AG09309 (cell line): Measurements from ENCODE around the gene USP37.

Experiments
- DNase-seq: peaks from one replicate; pipeline ENCODE4 v3.0.0-alpha.2; 2010; ENCODE audit warnings: low read depth
- H3K4me3 ChIP-seq: 2 replicates; pipeline ENCODE4 v1.5.1; 2011; ENCODE audit warnings: mild to moderate bottlenecking, low read depth, low read length, moderate library complexity; ENCODE audit not compliant: control insufficient read depth
- TF ChIP-seq, protein P1 (sequence below): IDR thresholded peaks from 2 replicates; pipeline ENCODE4 v1.5.1; 2011; ENCODE audit warnings: mild to moderate bottlenecking, low read depth, low read length, inconsistent platforms; ENCODE audit not compliant: insufficient read depth, control insufficient read depth; ENCODE audit errors: missing control alignments

Gene USP37

DNA sequence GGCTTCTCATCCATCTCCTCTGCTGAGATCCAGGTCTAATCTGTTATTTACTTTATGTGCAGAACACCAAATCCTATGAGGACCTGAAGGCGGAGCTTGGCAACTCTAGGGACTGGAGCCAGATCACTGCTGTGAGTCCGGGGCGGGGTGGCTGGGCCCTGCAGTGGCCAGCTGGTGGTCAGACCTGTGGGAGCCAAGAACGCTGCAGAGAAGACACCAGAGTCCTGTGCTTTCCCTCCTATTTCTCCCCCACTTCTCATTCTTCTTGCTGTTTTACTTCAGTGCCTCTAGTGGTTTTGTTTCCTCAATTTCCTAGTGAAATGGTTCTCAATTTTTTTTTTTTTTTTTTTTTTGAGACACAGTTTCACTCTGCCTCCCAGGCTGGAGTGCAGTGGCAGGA, 129.6 kb downstream of the USP37 start:
- TF ChIP-seq, protein P1, sequence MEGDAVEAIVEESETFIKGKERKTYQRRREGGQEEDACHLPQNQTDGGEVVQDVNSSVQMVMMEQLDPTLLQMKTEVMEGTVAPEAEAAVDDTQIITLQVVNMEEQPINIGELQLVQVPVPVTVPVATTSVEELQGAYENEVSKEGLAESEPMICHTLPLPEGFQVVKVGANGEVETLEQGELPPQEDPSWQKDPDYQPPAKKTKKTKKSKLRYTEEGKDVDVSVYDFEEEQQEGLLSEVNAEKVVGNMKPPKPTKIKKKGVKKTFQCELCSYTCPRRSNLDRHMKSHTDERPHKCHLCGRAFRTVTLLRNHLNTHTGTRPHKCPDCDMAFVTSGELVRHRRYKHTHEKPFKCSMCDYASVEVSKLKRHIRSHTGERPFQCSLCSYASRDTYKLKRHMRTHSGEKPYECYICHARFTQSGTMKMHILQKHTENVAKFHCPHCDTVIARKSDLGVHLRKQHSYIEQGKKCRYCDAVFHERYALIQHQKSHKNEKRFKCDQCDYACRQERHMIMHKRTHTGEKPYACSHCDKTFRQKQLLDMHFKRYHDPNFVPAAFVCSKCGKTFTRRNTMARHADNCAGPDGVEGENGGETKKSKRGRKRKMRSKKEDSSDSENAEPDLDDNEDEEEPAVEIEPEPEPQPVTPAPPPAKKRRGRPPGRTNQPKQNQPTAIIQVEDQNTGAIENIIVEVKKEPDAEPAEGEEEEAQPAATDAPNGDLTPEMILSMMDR: no peak
- no peak for DNase-seq
- H3K4me3 ChIP-seq: no peak overlapping the region

GRCh38 chr2:218437969-218438368, 130.2 kb downstream of the USP37 start:
- TF ChIP-seq, protein P1: no peak
- no peak for DNase-seq
- no peak overlapping the region for H3K4me3 ChIP-seq

DNA sequence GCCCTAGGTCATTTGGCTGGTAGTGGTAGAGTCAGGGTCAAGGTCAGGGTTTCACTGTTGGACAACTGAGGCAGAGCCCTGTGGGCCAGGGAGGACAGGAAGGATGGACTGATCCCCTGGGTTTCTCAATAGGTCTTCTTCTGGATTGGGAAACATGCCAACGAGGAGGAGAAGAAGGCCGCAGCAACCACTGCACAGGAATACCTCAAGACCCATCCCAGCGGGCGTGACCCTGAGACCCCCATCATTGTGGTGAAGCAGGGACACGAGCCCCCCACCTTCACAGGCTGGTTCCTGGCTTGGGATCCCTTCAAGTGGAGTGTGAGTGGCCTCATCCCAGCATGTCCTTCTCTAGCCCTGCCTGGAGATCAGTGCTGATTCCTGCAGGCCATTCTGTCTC, 131.2 kb downstream of the USP37 start:
- TF ChIP-seq, protein P1: no peak
- no peak overlapping the region for H3K4me3 ChIP-seq
- no peak for DNase-seq

DNA sequence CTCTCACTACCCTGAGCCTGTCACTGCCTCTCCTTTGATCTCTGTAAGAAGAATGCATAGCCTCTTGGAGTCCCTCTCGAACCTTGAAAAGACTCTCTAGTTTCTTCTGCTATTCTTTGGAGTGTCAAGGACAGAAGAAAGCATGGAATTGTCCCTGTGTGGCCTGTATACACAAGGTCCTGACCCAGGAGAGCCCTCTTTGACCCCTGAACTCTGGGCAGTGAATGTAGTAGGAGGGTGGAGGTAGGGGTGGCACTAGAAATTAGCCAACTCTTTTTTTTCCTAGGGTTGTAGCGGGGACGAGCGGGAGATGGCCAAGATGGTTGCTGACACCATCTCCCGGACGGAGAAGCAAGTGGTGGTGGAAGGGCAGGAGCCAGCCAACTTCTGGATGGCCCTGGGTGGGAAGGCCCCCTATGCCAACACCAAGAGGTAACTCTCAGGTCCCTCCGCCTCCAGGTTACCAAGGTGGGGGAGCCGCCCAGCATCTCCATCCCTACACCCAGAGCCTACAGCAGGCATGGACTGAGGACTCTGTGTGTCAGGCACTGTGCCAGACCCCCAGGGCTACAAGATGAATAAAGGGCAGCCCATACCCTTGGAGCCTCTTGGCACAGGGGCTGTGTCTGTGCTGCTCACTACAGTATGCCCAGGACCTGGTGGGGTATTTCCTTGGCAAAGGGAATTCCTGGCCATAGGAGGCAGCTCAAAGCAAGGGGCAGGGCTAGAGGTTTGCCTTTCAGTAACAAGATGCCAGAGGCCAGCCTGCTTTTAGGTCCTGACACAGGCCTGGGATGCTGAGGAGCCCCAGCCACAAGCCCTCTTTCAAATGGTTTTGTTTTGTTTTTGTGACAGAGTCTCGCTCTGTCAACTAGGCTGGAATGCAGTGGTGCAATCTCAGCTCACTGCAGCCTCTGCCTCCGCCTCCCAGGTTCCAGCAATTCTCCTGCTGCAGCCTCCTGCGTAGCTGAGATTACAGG, 132.9 kb downstream of the USP37 start:
- no peak for DNase-seq
- H3K4me3 ChIP-seq: no peak overlapping the region
- TF ChIP-seq, protein P1: no peak

DNA sequence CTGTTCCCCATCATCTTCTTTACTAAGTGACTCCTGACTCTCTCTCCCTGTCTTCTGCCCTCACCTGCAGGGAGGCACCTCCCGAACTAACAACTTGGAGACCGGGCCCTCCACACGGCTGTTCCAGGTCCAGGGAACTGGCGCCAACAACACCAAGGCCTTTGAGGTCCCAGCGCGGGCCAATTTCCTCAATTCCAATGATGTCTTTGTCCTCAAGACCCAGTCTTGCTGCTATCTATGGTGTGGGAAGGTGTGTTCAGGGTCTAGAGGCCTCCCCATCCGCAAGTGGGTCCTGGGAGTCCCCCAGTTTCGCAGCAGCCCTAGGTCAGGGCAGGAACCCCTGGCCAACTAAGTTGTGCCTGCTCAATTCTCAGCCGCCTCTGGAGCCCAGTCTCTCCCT, 133.7 kb downstream of the USP37 start:
- H3K4me3 ChIP-seq: no peak overlapping the region
- no peak for DNase-seq
- TF ChIP-seq, protein P1: no peak

DNA sequence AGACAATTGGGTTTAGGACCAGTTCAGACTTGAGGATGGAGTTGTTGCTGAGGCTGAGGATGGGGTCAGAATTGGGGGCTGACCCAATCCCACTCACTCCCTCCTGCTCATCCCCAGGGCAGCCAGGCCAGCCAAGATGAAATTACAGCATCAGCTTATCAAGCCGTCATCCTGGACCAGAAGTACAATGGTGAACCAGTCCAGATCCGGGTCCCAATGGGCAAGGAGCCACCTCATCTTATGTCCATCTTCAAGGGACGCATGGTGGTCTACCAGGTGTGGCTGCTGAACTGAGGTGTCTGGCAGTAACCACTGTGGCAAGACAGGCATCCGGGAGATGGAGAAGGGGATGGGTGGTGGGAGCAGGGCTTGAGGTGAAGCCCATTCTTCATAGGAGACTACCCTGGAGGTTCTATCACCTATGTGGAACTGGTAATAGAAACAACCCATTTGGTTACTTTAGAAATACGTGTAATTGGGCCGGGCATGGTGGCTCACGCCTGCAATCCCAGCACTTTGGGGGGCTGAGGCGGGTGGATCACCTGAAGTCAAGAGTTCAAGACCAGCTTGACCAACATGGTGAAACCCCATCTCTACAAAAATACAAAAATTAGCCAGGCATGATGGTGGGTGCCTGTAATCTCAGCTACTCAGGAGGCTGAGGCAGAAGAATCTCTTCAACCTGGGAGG, 135.3 kb downstream of the USP37 start:
- no peak overlapping the region for H3K4me3 ChIP-seq
- TF ChIP-seq, protein P1: no peak
- DNase-seq: no peak
